ENCODE measurements around the gene SOAT1.

- TF ChIP-seq, protein P1, sequence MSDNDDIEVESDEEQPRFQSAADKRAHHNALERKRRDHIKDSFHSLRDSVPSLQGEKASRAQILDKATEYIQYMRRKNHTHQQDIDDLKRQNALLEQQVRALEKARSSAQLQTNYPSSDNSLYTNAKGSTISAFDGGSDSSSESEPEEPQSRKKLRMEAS (IDR thresholded peaks at IDR 0.05): no peak
- TF ChIP-seq YY1 (IDR thresholded peaks at IDR 0.05; ENCODE audit: low read depth) (no peak), REST (IDR thresholded peaks at IDR 0.05; ENCODE audit: low read depth) (no peak), RAD21 (IDR thresholded peaks at IDR 0.05; ENCODE audit: low read depth) (no peak), TAF1 (IDR thresholded peaks at IDR 0.05; ENCODE audit: low read depth) (no peak), CEBPB (IDR thresholded peaks at IDR 0.05) (no peak), ZBTB7A (IDR thresholded peaks at IDR 0.05; ENCODE audit: low read depth) (no peak), FOXM1 (IDR thresholded peaks at IDR 0.05; ENCODE audit: borderline replicate concordance, low read depth) (no peak)
- TF ChIP-seq, protein P2, sequence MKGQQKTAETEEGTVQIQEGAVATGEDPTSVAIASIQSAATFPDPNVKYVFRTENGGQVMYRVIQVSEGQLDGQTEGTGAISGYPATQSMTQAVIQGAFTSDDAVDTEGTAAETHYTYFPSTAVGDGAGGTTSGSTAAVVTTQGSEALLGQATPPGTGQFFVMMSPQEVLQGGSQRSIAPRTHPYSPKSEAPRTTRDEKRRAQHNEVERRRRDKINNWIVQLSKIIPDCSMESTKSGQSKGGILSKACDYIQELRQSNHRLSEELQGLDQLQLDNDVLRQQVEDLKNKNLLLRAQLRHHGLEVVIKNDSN (IDR thresholded peaks at IDR 0.05): no peak
These were observed 11.9 kb downstream of the SOAT1 start for GRCh38 chr1:179305450-179305849.
